ENCODE measurements around the gene PIK3C2G. TPM values are rescaled to one million over a fixed set of nuclear protein-coding genes. Genes with fewer than 3 reads are reported as not detected.
A peak's percentile ranks its signal among the peaks of the same experiment; 100 is the strongest.

The PIK3C2G gene
- total and polyA plus RNA-seq, 4 donors, result 4.9 to 40.1 (median 19.4) TPM

- H3K36me3 ChIP-seq (ENCODE audit: control insufficient read depth in 4 of 4, insufficient read depth in 3 of 4, low read depth in 1 of 4, low read length in 3 of 4), result no peaks in the 10 kb centered on the region
- no peak overlapping the region for H3K9ac ChIP-seq (ENCODE audit: low read depth in 1 of 2, low read length in 2 of 2)
- WGBS, result 100% methylated on average over 1 of the region's 1 CpG
- H3K27me3 ChIP-seq (ENCODE audit: control insufficient read depth in 4 of 4, insufficient read depth in 4 of 4, low read length in 3 of 4), result no peaks in the 10 kb centered on the region
- no peak for DNase-seq (ENCODE audit: low spot score)
- H3K4me3 ChIP-seq (ENCODE audit: low read depth in 1 of 3, low read length in 3 of 3), result no peak overlapping the region
- no peak overlapping the region for H3K27ac ChIP-seq (ENCODE audit: low read depth in 1 of 2, low read length in 2 of 2)
- no peaks in the 10 kb centered on the region for H3K4me1 ChIP-seq (ENCODE audit: control insufficient read depth in 4 of 4, insufficient read depth in 4 of 4, low read length in 3 of 4)
- no peaks in the 10 kb centered on the region for H3K9me3 ChIP-seq (ENCODE audit: control insufficient read depth in 4 of 4, low read length in 3 of 4)
- TF ChIP-seq JUND (IDR thresholded peaks at IDR 0.05), result no peak
- TF ChIP-seq CTCF (IDR thresholded peaks at IDR 0.05; ENCODE audit: low read depth, low read length, missing input control), result no peak
- no peak for TF ChIP-seq NR2F2 (IDR thresholded peaks at IDR 0.05)
- TF ChIP-seq HNF4A (conservative IDR thresholded peaks at IDR 0.05), result peak; percentile 21 to 30
Observed at GRCh38 chr12:18222699-18223098, 38.6 kb upstream of the PIK3C2G start.

- no peak overlapping the region for H3K9ac ChIP-seq (ENCODE audit: low read depth in 1 of 2, low read length in 2 of 2)
- no peaks in the 10 kb centered on the region for H3K4me1 ChIP-seq (ENCODE audit: control insufficient read depth in 4 of 4, insufficient read depth in 4 of 4, low read length in 3 of 4)
- no peak for DNase-seq (ENCODE audit: low spot score)
- peak; percentile 90 to 91 for TF ChIP-seq RAD21 (IDR thresholded peaks at IDR 0.05)
- no peak for TF ChIP-seq EGR1 (IDR thresholded peaks at IDR 0.05; ENCODE audit: low read depth in 2 of 2)
- peak; percentile 72 for TF ChIP-seq CTCF (IDR thresholded peaks at IDR 0.05; ENCODE audit: low read depth, low read length, missing input control)
- no peaks in the 10 kb centered on the region for H3K27me3 ChIP-seq (ENCODE audit: control insufficient read depth in 4 of 4, insufficient read depth in 4 of 4, low read length in 3 of 4)
- no peaks in the 10 kb centered on the region for H3K9me3 ChIP-seq (ENCODE audit: control insufficient read depth in 4 of 4, low read length in 3 of 4)
- no peak overlapping the region for H3K27ac ChIP-seq (ENCODE audit: low read depth in 1 of 2, low read length in 2 of 2)
- H3K4me3 ChIP-seq (ENCODE audit: low read depth in 1 of 3, low read length in 3 of 3), result no peak overlapping the region
- H3K36me3 ChIP-seq (ENCODE audit: control insufficient read depth in 4 of 4, insufficient read depth in 3 of 4, low read depth in 1 of 4, low read length in 3 of 4), result no peaks in the 10 kb centered on the region
Observed at GRCh38 chr12:18224745-18225144, 36.6 kb upstream of the PIK3C2G start.

- DNase-seq (ENCODE audit: low spot score), result no peak
Observed at GRCh38 chr12:18239526-18239925, 21.8 kb upstream of the PIK3C2G start.

GRCh38 chr12:18242380-18243089 lies 18.8 kb upstream of the PIK3C2G start:
- Histone ChIP-seq H3K4me1 (ENCODE audit: control insufficient read depth in 4 of 4, insufficient read depth in 4 of 4, low read length in 3 of 4) (peaks cover 2 to 9% (median 4%) of the 10 kb centered on the region in 4 donors), H3K36me3 (ENCODE audit: control insufficient read depth in 4 of 4, insufficient read depth in 3 of 4, low read depth in 1 of 4, low read length in 3 of 4) (no peaks in the 10 kb centered on the region), H3K27me3 (ENCODE audit: control insufficient read depth in 4 of 4, insufficient read depth in 4 of 4, low read length in 3 of 4) (no peaks in the 10 kb centered on the region), H3K4me3 (ENCODE audit: low read depth in 1 of 3, low read length in 3 of 3) (peak overlapping the region; percentile 26 to 76 (median 69)), H3K9me3 (ENCODE audit: control insufficient read depth in 4 of 4, low read length in 3 of 4) (no peaks in the 10 kb centered on the region), H3K9ac (ENCODE audit: low read depth in 1 of 2, low read length in 2 of 2) (peak overlapping the region in 1 of 2 donors; percentile 91), H3K27ac (ENCODE audit: low read depth in 1 of 2, low read length in 2 of 2) (peak overlapping the region; percentile 73 to 78)
- WGBS, result 29% methylated on average over 7 of the region's 7 CpGs
- DNase-seq (ENCODE audit: low spot score), result no peak
- TF ChIP-seq JUND (IDR thresholded peaks at IDR 0.05), result peak; percentile 80
- peak; percentile 58 for TF ChIP-seq NR2F2 (IDR thresholded peaks at IDR 0.05)
- TF ChIP-seq TAF1 (conservative IDR thresholded peaks at IDR 0.05), result peak; percentile 93
- TF ChIP-seq EGR1 (IDR thresholded peaks at IDR 0.05; ENCODE audit: low read depth in 2 of 2), result no peak
- peak; percentile 74 for TF ChIP-seq FOXA1 (IDR thresholded peaks at IDR 0.05)
- peak; percentile 49 for TF ChIP-seq YY1 (IDR thresholded peaks at IDR 0.05)
- TF ChIP-seq RAD21 (IDR thresholded peaks at IDR 0.05), result peak in 1 of 2 donors; percentile 19
- peak; percentile 47 for TF ChIP-seq HNF4G (IDR thresholded peaks at IDR 0.05)
- TF ChIP-seq HNF4A (conservative IDR thresholded peaks at IDR 0.05), result peak; percentile 62 to 78
- TF ChIP-seq SP1 (IDR thresholded peaks at IDR 0.05), result peak; percentile 82
- no peak for TF ChIP-seq CTCF (IDR thresholded peaks at IDR 0.05; ENCODE audit: low read depth, low read length, missing input control)
- no peak for TF ChIP-seq ATF3 (IDR thresholded peaks at IDR 0.05)
- peak; percentile 86 for TF ChIP-seq FOXA2 (IDR thresholded peaks at IDR 0.05)
- peak; percentile 38 to 72 for TF ChIP-seq RXRA (IDR thresholded peaks at IDR 0.05)

More at GRCh38 chr12:18239526-18239925, 21.8 kb upstream of the PIK3C2G start:
- Histone ChIP-seq H3K36me3 (ENCODE audit: control insufficient read depth in 4 of 4, insufficient read depth in 3 of 4, low read depth in 1 of 4, low read length in 3 of 4) (no peaks in the 10 kb centered on the region), H3K9ac (ENCODE audit: low read depth in 1 of 2, low read length in 2 of 2) (no peak overlapping the region), H3K9me3 (ENCODE audit: control insufficient read depth in 4 of 4, low read length in 3 of 4) (no peaks in the 10 kb centered on the region), H3K27ac (ENCODE audit: low read depth in 1 of 2, low read length in 2 of 2) (no peak overlapping the region), H3K27me3 (ENCODE audit: control insufficient read depth in 4 of 4, insufficient read depth in 4 of 4, low read length in 3 of 4) (no peaks in the 10 kb centered on the region), H3K4me3 (ENCODE audit: low read depth in 1 of 3, low read length in 3 of 3) (no peak overlapping the region), H3K4me1 (ENCODE audit: control insufficient read depth in 4 of 4, insufficient read depth in 4 of 4, low read length in 3 of 4) (peaks cover 0 to 4% (median 2%) of the 10 kb centered on the region in 4 donors)
- TF ChIP-seq NR2F2 (IDR thresholded peaks at IDR 0.05) (no peak), RXRA (IDR thresholded peaks at IDR 0.05) (no peak)
- 93% methylated on average over 1 of the region's 1 CpG for WGBS
